HUDEP-2 (cell line): Measurements from ENCODE around the gene CDH20.
"Not testable (repeated sequence)": the region's sequence is repeated elsewhere in the genome, so short reads cannot be mapped to it uniquely, and the experiment has no call there.

Experiments
- DNase-seq, 76 experiments: peaks; one replicate each; lab custom pipeline; 2025; ENCODE audit not compliant: unreplicated experiment in 76 of 76; lab: John Stamatoyannopoulos, UW

The CDH20 gene

GRCh38 chr18:61340148-61340547, 6.9 kb downstream of the CDH20 start:
- no peak for DNase-seq

GRCh38 chr18:61348230-61348629, 15.0 kb downstream of the CDH20 start:
- no peak for DNase-seq

- no peak for DNase-seq
Observed at GRCh38 chr18:61350578-61350977, 17.3 kb downstream of the CDH20 start.

GRCh38 chr18:61352059-61352458, 18.8 kb downstream of the CDH20 start:
- no peak for DNase-seq

- DNase-seq, result no peak
Observed at GRCh38 chr18:61352611-61353010, 19.4 kb downstream of the CDH20 start.

- DNase-seq, result no peak
Observed at GRCh38 chr18:61360404-61361383, 27.5 kb downstream of the CDH20 start.

- no peak for DNase-seq
Observed at GRCh38 chr18:61362511-61362910, 29.3 kb downstream of the CDH20 start.

- DNase-seq, result no peak
Observed at GRCh38 chr18:61364953-61365352, 31.7 kb downstream of the CDH20 start.

GRCh38 chr18:61368001-61368400, 34.8 kb downstream of the CDH20 start:
- DNase-seq, result no peak

GRCh38 chr18:61369671-61370070, 36.4 kb downstream of the CDH20 start:
- not testable (repeated sequence) for DNase-seq

- no peak for DNase-seq
Observed at GRCh38 chr18:61371111-61371510, 37.9 kb downstream of the CDH20 start.

GRCh38 chr18:61379827-61380226, 46.6 kb downstream of the CDH20 start:
- no peak for DNase-seq

- DNase-seq, result no peak
Observed at GRCh38 chr18:61388010-61388409, 54.8 kb downstream of the CDH20 start.

GRCh38 chr18:61394983-61395382, 61.8 kb downstream of the CDH20 start:
- DNase-seq, result no peak

GRCh38 chr18:61397222-61397621, 64.0 kb downstream of the CDH20 start:
- no peak for DNase-seq

GRCh38 chr18:61398961-61399705, 65.9 kb downstream of the CDH20 start:
- no peak for DNase-seq

GRCh38 chr18:61400016-61400635, 66.9 kb downstream of the CDH20 start:
- no peak for DNase-seq

GRCh38 chr18:61400716-61401115, 67.5 kb downstream of the CDH20 start:
- no peak for DNase-seq

GRCh38 chr18:61402726-61403125, 69.5 kb downstream of the CDH20 start:
- no peak for DNase-seq

- no peak for DNase-seq
Observed at GRCh38 chr18:61413396-61413795, 80.2 kb downstream of the CDH20 start.

- no peak for DNase-seq
Observed at GRCh38 chr18:61414086-61414485, 80.9 kb downstream of the CDH20 start.
